GM18520 (cell line): ENCODE measurements around the gene RHBG.
A peak's percentile ranks its signal among the peaks of the same experiment; 100 is the strongest.

Experiments
- ATAC-seq: cut with Tn5 transposase; IDR thresholded peaks from one replicate; pipeline ENCODE4 v1.9.1; 2021; ENCODE audit not compliant: unreplicated experiment

The RHBG gene

GRCh38 chr1:156405670-156406069 is 36.7 kb downstream of the RHBG start:
- ATAC-seq: no peak

DNA sequence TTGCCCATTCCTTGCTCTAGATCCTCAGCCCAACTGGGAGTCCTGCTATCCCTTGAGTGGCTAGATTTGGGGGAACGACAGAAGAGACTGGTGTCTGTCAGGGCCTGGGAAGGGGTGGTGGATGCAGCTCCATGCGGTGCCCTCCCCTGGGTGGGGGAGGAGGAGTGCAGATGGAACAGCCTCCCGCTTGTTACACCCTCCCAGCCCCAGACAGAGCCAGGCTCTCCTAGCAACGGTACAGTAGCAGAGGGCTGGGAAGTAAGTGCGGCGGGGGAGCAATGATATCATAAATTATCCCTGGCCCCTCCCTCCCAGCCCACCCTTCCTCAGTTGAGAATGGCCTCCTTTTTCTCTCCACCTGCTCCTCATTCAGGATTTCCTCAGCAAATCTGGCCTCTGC is 37.2 kb downstream of the RHBG start:
- ATAC-seq: no peak

- ATAC-seq: no peak
Observed at GRCh38 chr1:156407344-156407743, 38.3 kb downstream of the RHBG start.

DNA sequence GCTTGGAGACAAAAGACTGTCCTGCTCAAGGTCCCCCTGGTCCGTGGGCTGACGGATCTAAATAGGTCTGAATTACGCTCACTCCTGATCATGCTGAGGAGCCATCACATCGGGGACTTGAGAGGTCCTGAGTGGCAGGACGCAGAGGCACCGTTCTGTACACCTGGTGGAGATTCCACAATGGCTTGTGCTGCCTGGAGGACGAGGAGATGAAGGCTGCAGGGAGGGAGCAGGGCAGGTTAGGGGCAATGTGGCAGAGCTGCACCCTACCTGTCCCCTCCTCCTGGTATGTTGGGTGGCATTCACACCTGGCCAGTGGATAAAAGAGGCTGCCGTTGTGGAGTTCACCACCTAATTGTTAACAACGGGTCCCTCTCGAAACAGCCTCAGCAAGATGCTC is 38.7 kb downstream of the RHBG start:
- ATAC-seq: no peak

- ATAC-seq: no peak
Observed at GRCh38 chr1:156409439-156409838, 40.4 kb downstream of the RHBG start.

DNA sequence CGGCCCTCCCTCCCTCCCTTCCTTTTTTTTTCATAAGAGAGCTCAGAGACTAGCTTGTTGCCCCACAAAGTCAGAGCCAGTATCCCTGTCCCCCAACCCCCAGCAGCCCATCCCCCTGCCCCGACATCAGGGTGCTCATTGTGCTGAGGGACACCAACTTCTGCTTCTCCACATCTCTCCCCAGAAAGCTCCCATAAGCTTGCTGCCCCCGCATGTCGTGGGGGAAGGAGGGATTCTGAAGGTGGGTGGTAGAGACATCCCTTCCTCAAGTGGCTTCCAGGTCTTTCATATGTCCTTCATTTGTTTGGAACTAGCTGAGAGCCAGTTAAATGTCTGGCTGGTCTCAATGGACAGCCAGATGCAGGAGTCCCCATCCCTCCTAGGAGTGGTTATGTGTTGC is 41.2 kb downstream of the RHBG start:
- ATAC-seq: no peak

DNA sequence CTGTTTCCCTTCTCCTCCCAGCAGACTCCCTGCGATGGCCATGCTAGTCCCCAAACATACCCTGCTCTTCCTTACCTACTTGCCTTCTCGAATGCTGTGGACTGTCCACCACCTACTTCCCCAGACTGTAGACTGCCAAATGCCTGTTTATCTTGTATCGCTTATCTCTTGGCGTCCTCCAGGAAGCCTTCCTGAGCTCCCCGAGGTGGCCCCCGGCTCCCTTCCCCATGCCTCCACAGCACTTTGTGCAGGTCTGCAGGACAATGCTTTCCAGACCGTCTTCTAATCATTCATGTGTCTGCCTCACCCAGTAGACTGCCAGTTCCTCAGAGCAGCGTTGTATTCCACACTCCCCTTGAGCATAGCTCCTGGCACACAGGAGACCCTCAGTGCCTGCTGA is 41.7 kb downstream of the RHBG start:
- no peak for ATAC-seq

DNA sequence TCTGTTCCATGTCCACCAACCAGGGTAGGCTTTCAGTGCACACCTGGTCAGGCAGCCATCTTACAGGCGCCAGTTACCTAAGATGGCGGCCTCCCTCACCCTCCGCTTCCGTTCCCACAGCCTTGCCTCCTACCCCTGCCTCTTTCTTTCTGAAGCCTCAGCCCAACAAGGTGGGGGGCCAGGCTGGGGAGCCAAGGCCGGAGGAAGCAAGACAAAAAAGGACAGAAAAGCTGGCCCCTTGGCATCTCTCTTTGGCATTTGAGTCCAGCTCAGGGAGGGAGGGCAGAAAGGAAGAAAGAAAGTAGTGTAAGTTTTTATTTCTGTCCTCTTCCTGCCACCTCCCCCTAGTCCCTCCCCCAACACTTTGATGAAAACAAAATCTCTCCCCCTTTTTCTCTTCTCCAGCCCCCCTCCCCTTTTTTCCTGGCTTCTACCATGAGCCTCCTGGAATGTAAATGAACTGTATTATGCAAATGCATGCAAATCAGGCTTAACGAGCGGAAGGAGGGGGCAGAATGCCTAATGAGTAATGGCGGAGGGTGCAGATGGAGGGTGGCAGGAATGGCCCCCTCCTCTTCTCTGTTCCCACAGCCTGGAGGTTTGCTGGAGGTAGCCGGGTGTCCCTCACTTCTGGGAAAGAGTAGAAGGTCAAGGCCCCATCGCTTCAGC is 43.8 kb downstream of the RHBG start:
- no peak for ATAC-seq

GRCh38 chr1:156413391-156414246 is 44.6 kb downstream of the RHBG start:
- ATAC-seq: no peak

- no peak for ATAC-seq
Observed at GRCh38 chr1:156414461-156415064, 45.6 kb downstream of the RHBG start.

DNA sequence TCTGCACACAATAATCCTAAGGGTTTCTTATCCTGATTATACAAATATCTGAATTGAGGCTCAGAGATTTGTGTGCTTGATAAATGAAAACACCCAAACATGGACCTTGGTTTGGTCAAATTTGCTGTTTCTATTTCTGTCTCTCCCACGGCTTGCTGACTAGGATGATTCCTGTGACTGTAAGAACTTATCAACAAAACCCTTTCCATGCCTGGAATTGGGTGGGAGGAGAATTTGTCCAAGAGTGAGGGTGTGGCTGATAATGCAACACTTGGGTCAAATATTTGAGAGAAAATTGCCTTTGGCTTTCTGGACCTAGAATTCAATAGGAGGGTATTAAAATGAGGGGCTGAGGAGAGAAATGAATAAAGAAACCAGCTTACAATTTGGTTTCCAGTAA is 48.0 kb downstream of the RHBG start:
- no peak for ATAC-seq

DNA sequence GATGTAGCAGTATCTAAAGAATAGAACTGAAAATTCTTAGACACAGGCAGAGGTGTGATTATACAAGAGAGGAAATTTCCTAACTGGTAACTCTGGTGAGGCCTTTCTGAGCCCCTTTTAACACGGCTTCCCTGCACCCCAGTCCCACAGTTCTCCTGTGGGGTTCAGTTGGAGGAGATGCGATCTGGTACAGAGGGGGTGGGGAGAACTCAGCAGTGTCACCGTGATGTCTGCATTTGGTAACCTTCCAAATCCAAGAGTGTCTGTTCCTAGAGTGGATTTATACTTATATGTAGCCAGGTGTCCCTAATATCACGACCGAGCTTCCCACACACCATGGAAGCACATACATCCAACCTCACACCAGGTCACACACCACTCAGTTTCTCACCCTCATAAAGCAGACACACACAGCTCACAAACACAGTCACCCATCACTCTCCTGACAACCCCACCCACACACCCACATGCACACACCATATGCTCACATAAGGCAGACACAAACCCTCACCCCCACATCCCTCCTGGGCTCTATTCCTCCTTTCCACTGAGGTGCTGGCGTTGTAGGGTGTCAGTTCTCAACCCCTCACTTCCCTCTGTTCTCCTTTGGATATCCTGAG is 48.5 kb downstream of the RHBG start:
- ATAC-seq: no peak

DNA sequence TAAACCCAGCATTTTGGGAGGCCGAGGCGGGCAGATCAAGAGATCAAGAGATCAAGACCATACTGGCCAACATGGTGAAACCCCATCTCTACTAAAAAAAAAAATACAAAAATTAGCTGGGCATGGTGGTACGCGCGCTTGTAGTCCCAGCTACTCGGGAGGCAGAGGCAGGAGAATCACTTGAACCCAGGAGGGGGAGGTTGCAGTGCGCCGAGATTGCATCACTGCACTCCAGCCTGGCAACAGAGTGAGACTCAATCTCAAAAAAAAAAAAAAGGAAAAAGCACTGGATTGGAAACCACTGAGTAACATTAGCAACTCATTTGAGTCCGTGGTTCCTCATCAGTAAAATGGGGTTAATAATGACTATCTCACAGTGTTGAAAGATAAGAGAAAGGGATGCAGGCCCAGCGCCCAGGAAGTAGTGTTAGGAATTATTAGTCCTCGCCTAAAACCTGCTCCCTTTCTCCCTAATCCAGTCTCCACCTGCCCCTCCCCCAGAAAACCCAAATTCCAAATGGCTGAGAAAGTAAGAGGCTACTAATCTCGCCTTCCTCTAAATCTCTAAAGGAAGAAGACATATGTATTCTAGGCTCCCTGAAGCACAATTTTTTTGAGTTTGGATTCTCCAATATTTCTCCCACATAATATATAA is 49.5 kb downstream of the RHBG start:
- ATAC-seq: no peak

GRCh38 chr1:156419854-156420204 is 50.8 kb downstream of the RHBG start:
- ATAC-seq: no peak

DNA sequence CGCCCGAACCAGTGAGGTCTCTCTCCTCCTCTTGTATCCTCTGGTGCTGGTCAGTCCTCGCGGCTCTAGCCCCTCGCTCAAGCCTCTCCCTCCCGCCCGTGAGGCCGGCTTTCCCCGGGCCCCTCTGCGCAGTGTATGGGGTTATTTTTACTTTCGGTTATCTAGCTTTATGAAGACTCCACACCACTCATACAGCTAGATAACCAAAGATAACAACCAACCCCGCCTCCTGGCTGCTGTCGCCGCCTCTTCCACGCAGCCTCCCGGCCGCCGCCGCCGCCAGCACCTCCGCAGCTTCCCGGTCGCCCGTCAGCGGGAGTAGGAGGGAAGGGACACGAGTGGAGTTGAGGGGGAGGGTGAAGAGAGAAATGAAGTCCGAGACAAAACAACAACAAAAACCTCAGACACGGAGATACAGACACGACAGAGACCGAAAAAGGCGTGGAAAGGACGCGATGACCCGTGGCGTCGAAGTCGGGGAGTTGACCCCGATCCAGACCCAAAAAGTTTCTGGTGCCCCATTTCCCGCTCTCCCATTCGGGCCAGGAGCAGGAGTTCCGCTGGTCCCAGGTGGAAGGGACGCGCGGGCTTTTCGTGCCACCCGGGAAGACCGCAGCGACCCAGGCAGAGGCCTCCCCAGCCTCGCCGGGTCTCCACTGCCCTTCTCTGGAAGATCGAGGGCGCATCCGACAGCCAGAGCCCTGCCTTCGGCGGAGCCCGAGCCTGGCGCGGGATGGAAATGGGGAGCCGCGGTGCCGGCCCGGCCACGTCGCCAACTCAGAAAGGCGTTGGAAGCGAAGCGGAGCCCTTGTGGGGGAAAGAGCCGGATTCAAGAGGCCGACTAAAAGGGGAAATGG is 51.4 kb downstream of the RHBG start:
- no peak for ATAC-seq

- peak; percentile 70 for ATAC-seq
Observed at GRCh38 chr1:156421062-156421938, 52.3 kb downstream of the RHBG start.

- ATAC-seq: no peak
Observed at GRCh38 chr1:156421939-156422601, 53.1 kb downstream of the RHBG start.

DNA sequence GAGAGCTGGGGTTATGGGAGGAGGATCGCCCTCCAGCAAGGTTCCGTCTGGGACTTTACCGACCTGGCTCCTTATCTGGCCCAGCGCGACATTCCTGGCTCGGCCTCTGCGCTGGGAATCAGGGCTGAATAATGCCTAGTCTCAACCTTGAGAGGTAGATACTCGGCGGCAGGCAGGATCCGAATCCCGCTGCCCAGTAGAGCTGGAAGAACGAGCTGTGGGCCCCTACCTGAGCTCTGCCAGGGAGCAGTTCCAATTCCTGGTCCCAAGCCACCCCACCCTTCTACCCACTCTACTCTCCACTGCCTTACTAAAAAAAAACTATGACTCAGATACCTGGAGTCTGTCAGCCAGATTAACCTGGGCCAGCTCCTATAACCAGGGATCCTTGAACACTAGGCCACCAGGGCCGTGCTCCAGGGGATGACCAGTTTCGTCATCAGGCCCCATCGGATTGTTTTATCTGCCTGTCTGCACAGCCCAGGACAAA is 53.6 kb downstream of the RHBG start:
- no peak for ATAC-seq
